ENCODE measurements around the gene UBE3A. TPM values are rescaled to one million over a fixed set of nuclear protein-coding genes. Genes with fewer than 3 reads are reported as not detected.

Gene UBE3A
- total RNA-seq, 1 experiment from 2014 or later: 104 TPM

GRCh38 chr15:25435474-25436243 is 3.2 kb downstream of the UBE3A start:
- H3K4me2 ChIP-seq (ENCODE audit: low read length): no peak overlapping the region
- RAD21 ChIA-PET (ENCODE audit: low non-redundant PET in 1 of 2, low total read pairs in 2 of 2, uncharacterized antibody in 2 of 2, unreplicated experiment in 2 of 2): no interaction called here
- H3K9ac ChIP-seq (ENCODE audit: low read length): no peak overlapping the region
- ATAC-seq (no peak), DNase-seq (ENCODE audit: low read depth, low spot score) (no peak)
- no peaks in the 10 kb centered on the region for H3K27me3 ChIP-seq (ENCODE audit: insufficient read depth, low read length)
- no peaks in the 10 kb centered on the region for H3K9me3 ChIP-seq (ENCODE audit: control insufficient read depth in 1 of 2, insufficient read depth in 1 of 2, low read depth in 1 of 2, low read length in 2 of 2)
- H4K20me1 ChIP-seq (ENCODE audit: insufficient read depth): peaks cover 24% of the 10 kb centered on the region
- intact Hi-C loops (cut with micrococcal nuclease): loop anchor here (5.0 to 10.0 kb wide), 2 partner anchors 88 to 1791 kb away; partner anchors contain the start of gene MAGEL2
- no peak overlapping the region for H3K4me3 ChIP-seq (replicated peaks in 1 of 2; ENCODE audit: low read depth in 1 of 2, low read length in 2 of 2)
- H3K36me3 ChIP-seq (ENCODE audit: control insufficient read depth in 1 of 2, insufficient read depth in 2 of 2, low read length in 2 of 2): peaks cover 0 to 3% of the 10 kb centered on the region in 2 experiments; a peak in 1 of 4 replicates
- H3K79me2 ChIP-seq (ENCODE audit: insufficient read depth, low read length): peaks cover 81% of the 10 kb centered on the region
- no peaks in the 10 kb centered on the region for H3K9me2 ChIP-seq (ENCODE audit: insufficient read depth)
- POLR2A ChIA-PET: no interaction called here
- BruUV-seq (replicated peaks): no TSS peak
- peaks cover 9 to 19% of the 10 kb centered on the region in 2 experiments for H3K4me1 ChIP-seq (ENCODE audit: control insufficient read depth in 1 of 2, insufficient read depth in 2 of 2, low read length in 2 of 2)
- TF ChIP-seq POLR2AphosphoS5 (IDR thresholded peaks at IDR 0.05; ENCODE audit: low read depth, low read length) (no peak), FOSL1 (IDR thresholded peaks at IDR 0.05; ENCODE audit: low read depth) (no peak)
- H3K27ac ChIP-seq (ENCODE audit: low read depth, low read length): no peak overlapping the region
- no peak overlapping the region for H2AFZ ChIP-seq (ENCODE audit: low read depth, low read length, poor library complexity, severe bottlenecking)
- CTCF ChIA-PET: no interaction called here

- Histone ChIP-seq H3K9me2 (ENCODE audit: insufficient read depth) (no peaks in the 10 kb centered on the region), H3K27me3 (ENCODE audit: insufficient read depth, low read length) (no peaks in the 10 kb centered on the region), H3K4me3 (replicated peaks in 1 of 2; ENCODE audit: low read depth in 1 of 2, low read length in 2 of 2) (no peak overlapping the region), H3K79me2 (ENCODE audit: insufficient read depth, low read length) (peaks cover 97% of the 10 kb centered on the region), H3K4me1 (ENCODE audit: control insufficient read depth in 1 of 2, insufficient read depth in 2 of 2, low read length in 2 of 2) (peaks cover 9 to 12% of the 10 kb centered on the region in 2 experiments), H3K4me2 (ENCODE audit: low read length) (no peak overlapping the region), H3K36me3 (ENCODE audit: control insufficient read depth in 1 of 2, insufficient read depth in 2 of 2, low read length in 2 of 2) (peaks cover 0 to 3% of the 10 kb centered on the region in 2 experiments; a peak in 1 of 4 replicates), H3K27ac (ENCODE audit: low read depth, low read length) (no peak overlapping the region), H3K9ac (ENCODE audit: low read length) (no peak overlapping the region), H2AFZ (ENCODE audit: low read depth, low read length, poor library complexity, severe bottlenecking) (no peak overlapping the region), H3K9me3 (ENCODE audit: control insufficient read depth in 1 of 2, insufficient read depth in 1 of 2, low read depth in 1 of 2, low read length in 2 of 2) (no peaks in the 10 kb centered on the region), H4K20me1 (ENCODE audit: insufficient read depth) (peaks cover 33% of the 10 kb centered on the region)
- ChIA-PET RAD21 (ENCODE audit: low non-redundant PET in 1 of 2, low total read pairs in 2 of 2, uncharacterized antibody in 2 of 2, unreplicated experiment in 2 of 2) (no interaction called here), POLR2A (interaction anchor here (2.0 kb wide), 1 partner anchor 22 kb away, joined by 4 read pairs; no protein-coding TSS in a partner anchor), CTCF (no interaction called here)
- no peak for ATAC-seq
- DNase-seq (ENCODE audit: low read depth, low spot score): no peak
- BruUV-seq (replicated peaks): no TSS peak
- TF ChIP-seq POLR2AphosphoS5 (IDR thresholded peaks at IDR 0.05; ENCODE audit: low read depth, low read length): no peak
- no peak for TF ChIP-seq TCF7L2 (IDR thresholded peaks at IDR 0.05; ENCODE audit: borderline replicate concordance, extremely low read depth, insufficient read depth, insufficient read length)
- no peak for TF ChIP-seq YY1 (IDR thresholded peaks at IDR 0.05; ENCODE audit: extremely low read depth, insufficient replicate concordance, low read depth, low read length)
- TF ChIP-seq CEBPB (IDR thresholded peaks at IDR 0.05; ENCODE audit: low read depth): no peak
- no peak for TF ChIP-seq POLR2A (IDR thresholded peaks at IDR 0.05; ENCODE audit: borderline replicate concordance, extremely low read depth, insufficient read depth, insufficient read length)
- no peak for TF ChIP-seq SP1 (IDR thresholded peaks at IDR 0.05; ENCODE audit: low read depth)
- no peak for TF ChIP-seq FOSL1 (IDR thresholded peaks at IDR 0.05; ENCODE audit: low read depth)
- no peak for TF ChIP-seq JUND (IDR thresholded peaks at IDR 0.05)
- TF ChIP-seq ATF3 (IDR thresholded peaks at IDR 0.05): no peak
- no peak for TF ChIP-seq ELF1 (IDR thresholded peaks at IDR 0.05; ENCODE audit: borderline replicate concordance, low read depth)
- intact Hi-C loops (cut with micrococcal nuclease): loop anchor here (10.0 kb wide), 1 partner anchor 1788 kb away; the partner anchor contains the start of gene MAGEL2
Measured at GRCh38 chr15:25433118-25433865, 5.5 kb downstream of the UBE3A start.
